Measurements from ENCODE around the gene ADGRA1.

The ADGRA1 gene

DNA sequence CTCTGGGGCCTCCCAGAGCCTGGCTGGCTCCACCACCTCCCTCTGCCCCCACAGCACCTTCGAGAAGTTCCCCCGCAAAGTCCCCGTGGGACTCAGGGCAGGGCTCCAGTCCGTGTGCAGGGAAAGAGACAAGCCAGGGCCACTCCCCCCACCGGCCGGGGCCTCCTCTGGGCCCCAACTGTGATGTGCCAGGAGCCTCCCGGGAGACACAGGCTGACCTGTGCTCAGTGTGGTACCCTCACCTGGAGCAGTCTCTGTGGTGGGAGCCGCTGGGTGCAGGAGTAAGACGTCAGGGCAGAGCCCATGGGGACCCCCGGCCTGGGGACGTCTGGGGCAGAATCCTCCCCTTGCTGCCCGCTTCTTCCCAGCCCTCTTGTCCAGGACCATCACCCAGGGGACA is 1.5 kb upstream of the ADGRA1 start:
- H3K9ac ChIP-seq (ENCODE audit: low read length), result no peak overlapping the region
- no peak overlapping the region for H3K4me2 ChIP-seq (ENCODE audit: low read length)
- H4K12ac ChIP-seq (ENCODE audit: low read depth, low read length), result no peak overlapping the region
- H3K4me1 ChIP-seq (ENCODE audit: control insufficient read depth in 1 of 2, insufficient read depth in 2 of 2, low read length in 2 of 2), result no peaks in the 10 kb centered on the region
- H2AFZ ChIP-seq (ENCODE audit: insufficient read depth, low read length, poor library complexity), result no peak overlapping the region
- no peak for DNase-seq
- peaks cover 43% of the 10 kb centered on the region for H3K27me3 ChIP-seq (ENCODE audit: insufficient read depth, low read length)
- H3K4ac ChIP-seq (ENCODE audit: low read depth, low read length), result no peak overlapping the region
- H3K9me3 ChIP-seq (ENCODE audit: insufficient read depth, low read depth, low read length), result peaks cover 3% of the 10 kb centered on the region
- no peaks in the 10 kb centered on the region for H3K79me2 ChIP-seq (ENCODE audit: control insufficient read depth, insufficient read depth, low read length, poor library complexity)
- no peaks in the 10 kb centered on the region for H3K79me1 ChIP-seq (ENCODE audit: low read length)
- no peak overlapping the region for H3K4me3 ChIP-seq (ENCODE audit: low read depth, low read length)
- WGBS (ENCODE audit: extremely low coverage, insufficient coverage, insufficient read length), result no CpG with 5 or more reads among the region's 12 CpGs
- H2BK5ac ChIP-seq (ENCODE audit: low read depth, low read length, poor library complexity), result no peak overlapping the region
- no peak overlapping the region for H2AK5ac ChIP-seq (ENCODE audit: low read length)
- H3K18ac ChIP-seq (ENCODE audit: low read length), result no peak overlapping the region
- H4K91ac ChIP-seq (ENCODE audit: low read depth, low read length), result no peak overlapping the region
- no peaks in the 10 kb centered on the region for H3K36me3 ChIP-seq (ENCODE audit: control insufficient read depth in 1 of 2, insufficient read depth in 2 of 2, low read length in 2 of 2)
- H2BK120ac ChIP-seq (ENCODE audit: insufficient read depth, low read length, poor library complexity), result no peak overlapping the region
- H3K14ac ChIP-seq (ENCODE audit: low read length), result no peak overlapping the region
- H3K27ac ChIP-seq (ENCODE audit: low read depth, low read length), result no peak overlapping the region
- no peak overlapping the region for H4K8ac ChIP-seq (ENCODE audit: low read depth, low read length)
- no peak overlapping the region for H2BK12ac ChIP-seq (ENCODE audit: low read length)
- H3K23ac ChIP-seq (ENCODE audit: low read length), result no peak overlapping the region

DNA sequence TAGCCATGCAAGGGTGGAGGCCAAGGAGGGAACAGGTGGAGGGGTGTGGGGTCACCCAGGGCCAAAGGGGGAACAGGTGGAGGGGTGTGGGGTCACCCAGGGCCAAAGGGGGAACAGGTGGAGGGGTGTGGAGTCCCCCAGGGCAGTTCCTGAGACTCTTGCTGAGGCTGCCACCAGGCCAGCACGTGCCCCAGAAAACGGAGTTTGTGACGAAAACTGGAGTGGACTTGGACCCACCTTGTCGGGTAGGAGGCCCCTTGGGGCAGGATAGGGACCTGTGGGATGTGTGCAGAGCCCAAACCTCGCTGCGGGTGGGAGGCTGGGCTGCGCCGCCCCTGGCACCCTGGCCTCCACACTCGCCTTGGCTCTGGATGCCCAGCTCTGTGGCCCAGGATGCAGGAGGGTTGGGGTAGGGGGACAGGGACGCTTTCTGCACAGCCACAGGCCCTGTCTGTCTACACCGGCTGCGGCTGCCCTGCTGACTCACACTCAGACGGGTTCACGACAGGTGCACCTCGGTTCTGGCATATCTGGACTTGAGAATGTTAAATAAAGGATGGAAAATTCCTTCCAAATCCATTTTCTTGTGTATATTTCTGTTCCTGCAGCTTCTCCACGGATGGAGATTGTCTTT is 562 bp upstream of the ADGRA1 start:
- Histone ChIP-seq H4K91ac (ENCODE audit: low read depth, low read length) (no peak overlapping the region), H4K8ac (ENCODE audit: low read depth, low read length) (no peak overlapping the region), H3K36me3 (ENCODE audit: control insufficient read depth in 1 of 2, insufficient read depth in 2 of 2, low read length in 2 of 2) (no peaks in the 10 kb centered on the region), H3K27me3 (ENCODE audit: insufficient read depth, low read length) (peaks cover 43% of the 10 kb centered on the region), H3K9ac (ENCODE audit: low read length) (no peak overlapping the region), H2AK5ac (ENCODE audit: low read length) (no peak overlapping the region), H3K79me1 (ENCODE audit: low read length) (no peaks in the 10 kb centered on the region), H3K4me3 (ENCODE audit: low read depth, low read length) (no peak overlapping the region), H4K12ac (ENCODE audit: low read depth, low read length) (no peak overlapping the region), H3K79me2 (ENCODE audit: control insufficient read depth, insufficient read depth, low read length, poor library complexity) (no peaks in the 10 kb centered on the region), H3K4me2 (ENCODE audit: low read length) (no peak overlapping the region), H2BK5ac (ENCODE audit: low read depth, low read length, poor library complexity) (no peak overlapping the region), H3K14ac (ENCODE audit: low read length) (no peak overlapping the region), H3K18ac (ENCODE audit: low read length) (no peak overlapping the region), H2BK120ac (ENCODE audit: insufficient read depth, low read length, poor library complexity) (no peak overlapping the region), H3K4me1 (ENCODE audit: control insufficient read depth in 1 of 2, insufficient read depth in 2 of 2, low read length in 2 of 2) (no peaks in the 10 kb centered on the region), H3K4ac (ENCODE audit: low read depth, low read length) (no peak overlapping the region), H3K9me3 (ENCODE audit: insufficient read depth, low read depth, low read length) (peaks cover 3% of the 10 kb centered on the region), H3K23ac (ENCODE audit: low read length) (no peak overlapping the region), H3K27ac (ENCODE audit: low read depth, low read length) (no peak overlapping the region), H2BK12ac (ENCODE audit: low read length) (no peak overlapping the region), H2AFZ (ENCODE audit: insufficient read depth, low read length, poor library complexity) (no peak overlapping the region)
- DNase-seq, result no peak
- no CpG with 5 or more reads among the region's 16 CpGs for WGBS (ENCODE audit: extremely low coverage, insufficient coverage, insufficient read length)

- no peak overlapping the region for H3K23ac ChIP-seq (ENCODE audit: low read length)
- no peak overlapping the region for H2AFZ ChIP-seq (ENCODE audit: insufficient read depth, low read length, poor library complexity)
Measured at GRCh38 chr10:133088179-133088955, 643 bp downstream of the ADGRA1 start.

GRCh38 chr10:133088956-133089800 is 1.5 kb downstream of the ADGRA1 start:
- Histone ChIP-seq H3K4me1 (ENCODE audit: control insufficient read depth in 1 of 2, insufficient read depth in 2 of 2, low read length in 2 of 2) (no peaks in the 10 kb centered on the region), H3K27me3 (ENCODE audit: insufficient read depth, low read length) (peaks cover 43% of the 10 kb centered on the region), H3K36me3 (ENCODE audit: control insufficient read depth in 1 of 2, insufficient read depth in 2 of 2, low read length in 2 of 2) (no peaks in the 10 kb centered on the region), H4K8ac (ENCODE audit: low read depth, low read length) (no peak overlapping the region), H3K18ac (ENCODE audit: low read length) (no peak overlapping the region), H3K27ac (ENCODE audit: low read depth, low read length) (no peak overlapping the region), H4K91ac (ENCODE audit: low read depth, low read length) (no peak overlapping the region), H3K4me3 (ENCODE audit: low read depth, low read length) (no peak overlapping the region), H4K12ac (ENCODE audit: low read depth, low read length) (no peak overlapping the region), H3K4ac (ENCODE audit: low read depth, low read length) (no peak overlapping the region), H3K79me2 (ENCODE audit: control insufficient read depth, insufficient read depth, low read length, poor library complexity) (no peaks in the 10 kb centered on the region), H3K4me2 (ENCODE audit: low read length) (no peak overlapping the region), H2AFZ (ENCODE audit: insufficient read depth, low read length, poor library complexity) (no peak overlapping the region), H2BK12ac (ENCODE audit: low read length) (no peak overlapping the region), H2BK5ac (ENCODE audit: low read depth, low read length, poor library complexity) (no peak overlapping the region), H3K14ac (ENCODE audit: low read length) (no peak overlapping the region), H3K9me3 (ENCODE audit: insufficient read depth, low read depth, low read length) (peaks cover 3% of the 10 kb centered on the region), H3K9ac (ENCODE audit: low read length) (no peak overlapping the region), H2BK120ac (ENCODE audit: insufficient read depth, low read length, poor library complexity) (no peak overlapping the region), H2AK5ac (ENCODE audit: low read length) (no peak overlapping the region), H3K79me1 (ENCODE audit: low read length) (no peaks in the 10 kb centered on the region), H3K23ac (ENCODE audit: low read length) (no peak overlapping the region)
- DNase-seq, result no peak
- no CpG with 5 or more reads among the region's 46 CpGs for WGBS (ENCODE audit: extremely low coverage, insufficient coverage, insufficient read length)

More at GRCh38 chr10:133088179-133088955, 643 bp downstream of the ADGRA1 start:
- H3K27me3 ChIP-seq (ENCODE audit: insufficient read depth, low read length), result peaks cover 43% of the 10 kb centered on the region
- H3K36me3 ChIP-seq (ENCODE audit: control insufficient read depth in 1 of 2, insufficient read depth in 2 of 2, low read length in 2 of 2), result no peaks in the 10 kb centered on the region
- H2BK12ac ChIP-seq (ENCODE audit: low read length), result no peak overlapping the region
- no peak overlapping the region for H2BK5ac ChIP-seq (ENCODE audit: low read depth, low read length, poor library complexity)
- no peak overlapping the region for H3K9ac ChIP-seq (ENCODE audit: low read length)
- H3K79me2 ChIP-seq (ENCODE audit: control insufficient read depth, insufficient read depth, low read length, poor library complexity), result no peaks in the 10 kb centered on the region
- H2AK5ac ChIP-seq (ENCODE audit: low read length), result no peak overlapping the region
- H3K4me1 ChIP-seq (ENCODE audit: control insufficient read depth in 1 of 2, insufficient read depth in 2 of 2, low read length in 2 of 2), result no peaks in the 10 kb centered on the region
- peaks cover 3% of the 10 kb centered on the region for H3K9me3 ChIP-seq (ENCODE audit: insufficient read depth, low read depth, low read length)
- H3K27ac ChIP-seq (ENCODE audit: low read depth, low read length), result no peak overlapping the region
- no peak overlapping the region for H4K8ac ChIP-seq (ENCODE audit: low read depth, low read length)
- H3K4me2 ChIP-seq (ENCODE audit: low read length), result peak overlapping the region; percentile 45
- H4K12ac ChIP-seq (ENCODE audit: low read depth, low read length), result no peak overlapping the region
- no peak overlapping the region for H3K14ac ChIP-seq (ENCODE audit: low read length)
- no peak overlapping the region for H3K4me3 ChIP-seq (ENCODE audit: low read depth, low read length)
- H2BK120ac ChIP-seq (ENCODE audit: insufficient read depth, low read length, poor library complexity), result no peak overlapping the region
- no peaks in the 10 kb centered on the region for H3K79me1 ChIP-seq (ENCODE audit: low read length)
- H4K91ac ChIP-seq (ENCODE audit: low read depth, low read length), result no peak overlapping the region
- H3K18ac ChIP-seq (ENCODE audit: low read length), result no peak overlapping the region
- H3K4ac ChIP-seq (ENCODE audit: low read depth, low read length), result no peak overlapping the region
- no peak for DNase-seq
- no CpG with 5 or more reads among the region's 87 CpGs for WGBS (ENCODE audit: extremely low coverage, insufficient coverage, insufficient read length)

All from trophoblast cell (in vitro differentiated cells and primary cell).